IMR-90 (cell line): Measurements from ENCODE around the gene NR2C1.

Experiments used
- NFE2L2 ChIP-seq: fragments of 150-350 bp; IDR thresholded peaks from 2 replicates; pipeline ENCODE4 v1.6.1; 2016; ENCODE audit warnings: low read depth, mild to moderate bottlenecking, low read length
- POLR2A ChIP-seq: IDR thresholded peaks from 2 replicates; pipeline ENCODE4 v1.6.1; 2012; ENCODE audit warnings: mild to moderate bottlenecking, low read depth, low read length

GRCh38 chr12:95073698-95074520, 491 bp upstream of the NR2C1 start:
- TF ChIP-seq POLR2A, result no peak
- no peak for TF ChIP-seq NFE2L2
